GM12801 (cell line): ENCODE results near the gene MBD3L2B.

ENCODE experiments used
- TF ChIP-seq, protein P1 (sequence below): IDR thresholded peaks from one replicate; pipeline ENCODE4 v1.5.1; 2011; ENCODE audit warnings: control low read depth; ENCODE audit not compliant: insufficient read length; ENCODE audit errors: extremely low read depth

The MBD3L2B gene

DNA sequence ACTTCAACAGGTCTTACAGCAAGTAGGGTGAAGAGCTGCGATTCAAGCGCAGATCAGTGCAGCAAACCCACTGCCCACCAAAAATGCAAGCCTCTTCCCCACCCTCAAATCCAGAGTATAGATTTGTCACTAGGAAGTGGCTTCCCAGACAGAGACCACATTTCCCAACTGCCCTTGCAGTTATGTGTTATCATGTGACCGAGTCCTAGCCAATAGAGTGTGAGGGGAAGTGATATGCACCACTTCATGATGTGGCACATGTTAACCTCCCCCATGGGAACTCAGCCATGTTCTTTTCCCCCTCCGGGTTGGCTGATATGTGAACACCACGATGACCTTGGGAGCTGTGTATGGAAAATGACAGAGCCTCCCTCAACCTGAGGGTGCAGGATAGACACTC lies 50.8 kb downstream of the MBD3L2B start:
- TF ChIP-seq, protein P1, sequence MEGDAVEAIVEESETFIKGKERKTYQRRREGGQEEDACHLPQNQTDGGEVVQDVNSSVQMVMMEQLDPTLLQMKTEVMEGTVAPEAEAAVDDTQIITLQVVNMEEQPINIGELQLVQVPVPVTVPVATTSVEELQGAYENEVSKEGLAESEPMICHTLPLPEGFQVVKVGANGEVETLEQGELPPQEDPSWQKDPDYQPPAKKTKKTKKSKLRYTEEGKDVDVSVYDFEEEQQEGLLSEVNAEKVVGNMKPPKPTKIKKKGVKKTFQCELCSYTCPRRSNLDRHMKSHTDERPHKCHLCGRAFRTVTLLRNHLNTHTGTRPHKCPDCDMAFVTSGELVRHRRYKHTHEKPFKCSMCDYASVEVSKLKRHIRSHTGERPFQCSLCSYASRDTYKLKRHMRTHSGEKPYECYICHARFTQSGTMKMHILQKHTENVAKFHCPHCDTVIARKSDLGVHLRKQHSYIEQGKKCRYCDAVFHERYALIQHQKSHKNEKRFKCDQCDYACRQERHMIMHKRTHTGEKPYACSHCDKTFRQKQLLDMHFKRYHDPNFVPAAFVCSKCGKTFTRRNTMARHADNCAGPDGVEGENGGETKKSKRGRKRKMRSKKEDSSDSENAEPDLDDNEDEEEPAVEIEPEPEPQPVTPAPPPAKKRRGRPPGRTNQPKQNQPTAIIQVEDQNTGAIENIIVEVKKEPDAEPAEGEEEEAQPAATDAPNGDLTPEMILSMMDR, result no peak

DNA sequence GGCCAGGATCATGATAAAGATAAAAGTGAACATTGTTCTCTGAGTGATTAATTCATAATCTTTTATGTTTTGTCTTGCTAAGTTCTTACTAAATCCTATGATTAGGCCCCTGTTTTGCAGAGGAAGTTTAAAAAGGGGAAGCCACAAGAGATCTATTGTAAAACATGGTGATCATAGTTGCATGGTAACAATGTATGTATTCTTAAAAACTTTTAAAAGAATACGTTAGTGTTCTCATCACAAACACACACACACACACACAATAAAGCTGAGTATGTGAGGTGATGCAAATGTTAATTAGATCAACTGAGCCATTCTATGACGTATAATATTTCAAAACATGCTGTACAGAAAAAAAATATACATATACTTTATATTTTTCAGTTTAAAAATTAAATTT lies 51.2 kb downstream of the MBD3L2B start:
- TF ChIP-seq, protein P1, result no peak

DNA sequence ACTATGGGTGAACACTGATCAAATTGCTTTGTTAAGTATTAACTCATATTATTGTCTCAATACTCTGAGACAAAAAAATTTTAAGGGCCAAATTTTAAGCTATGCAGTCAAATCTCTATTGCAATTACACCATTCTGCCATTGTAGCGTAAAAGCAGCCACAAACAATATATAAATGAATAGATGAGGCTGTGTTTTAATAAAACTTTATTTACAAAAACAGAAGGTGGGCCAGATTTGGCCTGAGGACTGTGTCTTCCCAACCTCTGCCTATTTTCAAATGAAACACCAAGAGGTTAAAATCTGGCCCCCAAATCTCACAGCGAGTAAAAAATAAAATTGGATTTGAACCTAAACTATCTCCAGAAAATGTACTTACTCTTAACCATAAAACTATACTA lies 51.7 kb downstream of the MBD3L2B start:
- TF ChIP-seq, protein P1, result no peak
